NCI-H1694 treated with DMSO at 0.1 percent for 48 hours (cell line): ENCODE measurements around the gene SERPINB11.
"Not testable (repeated sequence)": the region's sequence is repeated elsewhere in the genome, so short reads cannot be mapped to it uniquely, and the experiment has no call there.

Experiments used
- DNase-seq: peaks from one replicate; lab custom pipeline; 2025; lab: John Stamatoyannopoulos, UW

Gene SERPINB11, protein sequence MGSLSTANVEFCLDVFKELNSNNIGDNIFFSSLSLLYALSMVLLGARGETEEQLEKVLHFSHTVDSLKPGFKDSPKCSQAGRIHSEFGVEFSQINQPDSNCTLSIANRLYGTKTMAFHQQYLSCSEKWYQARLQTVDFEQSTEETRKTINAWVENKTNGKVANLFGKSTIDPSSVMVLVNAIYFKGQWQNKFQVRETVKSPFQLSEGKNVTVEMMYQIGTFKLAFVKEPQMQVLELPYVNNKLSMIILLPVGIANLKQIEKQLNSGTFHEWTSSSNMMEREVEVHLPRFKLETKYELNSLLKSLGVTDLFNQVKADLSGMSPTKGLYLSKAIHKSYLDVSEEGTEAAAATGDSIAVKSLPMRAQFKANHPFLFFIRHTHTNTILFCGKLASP

DNA sequence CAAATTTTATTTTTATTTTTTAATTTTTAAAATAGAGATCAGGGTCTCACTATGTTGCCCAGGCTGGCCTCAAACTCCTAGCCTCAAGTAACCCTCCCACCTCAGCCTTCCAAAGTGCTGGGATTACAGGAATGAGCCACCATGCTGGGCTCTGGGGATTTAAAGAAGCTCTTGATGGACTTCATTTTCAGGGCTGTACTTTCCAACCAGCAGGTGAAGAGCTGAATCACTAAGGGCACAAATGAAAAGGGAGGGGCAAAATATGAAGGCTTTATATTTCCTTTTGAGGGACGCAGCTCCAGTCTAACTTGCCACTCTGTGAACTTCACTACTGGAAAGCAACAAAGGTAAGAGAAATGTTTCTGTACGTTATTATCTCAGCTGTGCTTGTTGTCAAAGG lies at the start of gene SERPINB11:
Gene SERPINB11, plus strand, starts transcription at position 301 of the 400 bp plus-strand sequence. CDS start 7,234 bp downstream, outside the sequence.
- DNase-seq: no peak

DNA sequence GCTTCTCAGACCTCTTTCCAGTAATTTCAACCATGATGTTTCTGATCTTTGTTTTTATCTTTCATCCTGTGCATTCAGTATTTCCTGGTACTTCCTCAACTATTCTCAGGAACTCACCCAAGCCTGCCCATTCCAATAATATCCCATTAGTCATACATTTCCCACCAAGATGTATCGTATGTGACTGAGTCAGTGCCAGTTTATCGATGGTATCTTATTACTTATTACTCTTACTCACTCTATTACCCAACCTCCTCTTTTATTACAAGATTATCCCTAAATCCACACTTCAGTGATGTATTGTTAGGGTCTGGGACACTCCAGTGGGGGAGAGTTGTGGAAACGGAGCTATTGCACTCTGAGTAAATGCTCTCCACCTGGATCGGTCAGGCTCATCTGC lies 43.8 kb upstream of the SERPINB11 start:
- not testable (repeated sequence) for DNase-seq

DNA sequence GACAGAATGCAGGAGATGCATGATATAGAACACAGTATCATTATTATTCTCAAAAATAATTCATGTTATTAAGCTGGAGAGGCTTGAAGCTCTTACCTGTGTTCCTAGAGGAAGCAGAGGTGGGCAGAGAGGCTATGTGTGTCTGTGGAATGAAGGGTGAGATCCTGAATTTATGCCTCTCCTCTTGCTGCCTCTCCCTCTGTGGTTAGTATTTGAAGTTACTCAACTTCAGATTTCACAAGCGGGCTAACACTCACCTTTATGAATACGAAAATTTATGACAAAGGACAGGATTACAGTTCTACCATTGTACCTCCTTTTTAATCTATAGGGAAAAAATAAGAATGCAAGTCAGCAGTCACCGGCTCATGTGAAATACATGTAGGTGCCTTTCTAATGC lies 41.0 kb upstream of the SERPINB11 start, which contains the start of gene SERPINB3:
Gene SERPINB3, minus strand, starts transcription at position 144 of the 400 bp plus-strand sequence. CDS start 677 bp downstream, outside the sequence.
- not testable (repeated sequence) for DNase-seq

DNA sequence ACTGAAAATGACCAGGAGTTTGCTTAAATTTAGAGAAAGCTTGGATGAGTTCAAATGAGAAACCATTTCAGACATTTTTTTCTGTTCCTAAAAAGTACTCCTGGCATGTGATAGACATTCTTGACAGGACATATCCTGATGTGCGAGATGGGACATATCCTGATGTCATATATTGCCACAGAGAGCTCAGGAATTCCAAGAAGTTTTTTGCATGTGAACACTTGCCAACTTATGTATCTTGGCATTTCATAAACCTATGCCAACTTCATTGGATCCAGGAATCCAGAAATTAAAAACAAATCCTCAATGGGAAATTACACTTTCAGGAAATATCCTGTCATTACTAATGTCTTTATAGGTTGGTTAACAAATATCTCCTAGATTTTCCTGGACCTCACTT lies 38.2 kb upstream of the SERPINB11 start:
- no peak for DNase-seq

DNA sequence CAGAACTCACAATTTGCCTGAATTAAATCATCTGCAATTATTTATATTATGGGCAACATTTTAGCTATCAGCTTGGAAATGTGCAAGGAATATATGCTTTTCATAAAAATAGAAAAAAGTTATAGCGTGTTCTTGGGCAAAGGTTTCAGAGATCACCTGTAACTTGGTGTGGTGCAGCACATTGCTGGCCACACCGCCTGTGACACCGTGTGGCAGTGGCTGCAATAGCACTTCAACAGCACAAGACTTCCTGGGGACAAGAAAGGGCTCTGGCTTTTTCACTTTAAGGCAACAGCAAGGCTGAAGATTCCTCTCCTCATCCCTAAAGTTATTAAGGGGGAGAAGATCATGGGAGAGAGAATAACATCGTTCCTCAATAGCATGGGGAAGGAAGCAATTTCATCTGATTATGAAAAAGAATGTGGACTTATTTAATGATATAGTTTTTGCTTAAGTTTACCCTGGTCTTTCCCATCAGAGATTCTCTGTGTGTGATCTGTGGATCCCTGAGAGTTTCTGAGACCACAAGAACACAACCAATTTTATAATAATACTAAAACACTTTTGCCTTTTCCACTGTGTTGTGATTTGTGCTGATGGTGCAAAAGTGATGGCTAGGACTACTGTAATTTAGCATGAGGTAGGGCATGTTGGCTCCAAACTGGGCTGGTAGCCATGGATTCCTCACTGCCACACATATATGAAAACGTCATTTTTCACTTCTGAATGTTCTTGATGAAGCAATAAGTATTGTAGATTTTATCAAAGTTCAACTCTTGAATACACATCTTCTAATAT lies 26.0 kb upstream of the SERPINB11 start:
- DNase-seq: no peak

DNA sequence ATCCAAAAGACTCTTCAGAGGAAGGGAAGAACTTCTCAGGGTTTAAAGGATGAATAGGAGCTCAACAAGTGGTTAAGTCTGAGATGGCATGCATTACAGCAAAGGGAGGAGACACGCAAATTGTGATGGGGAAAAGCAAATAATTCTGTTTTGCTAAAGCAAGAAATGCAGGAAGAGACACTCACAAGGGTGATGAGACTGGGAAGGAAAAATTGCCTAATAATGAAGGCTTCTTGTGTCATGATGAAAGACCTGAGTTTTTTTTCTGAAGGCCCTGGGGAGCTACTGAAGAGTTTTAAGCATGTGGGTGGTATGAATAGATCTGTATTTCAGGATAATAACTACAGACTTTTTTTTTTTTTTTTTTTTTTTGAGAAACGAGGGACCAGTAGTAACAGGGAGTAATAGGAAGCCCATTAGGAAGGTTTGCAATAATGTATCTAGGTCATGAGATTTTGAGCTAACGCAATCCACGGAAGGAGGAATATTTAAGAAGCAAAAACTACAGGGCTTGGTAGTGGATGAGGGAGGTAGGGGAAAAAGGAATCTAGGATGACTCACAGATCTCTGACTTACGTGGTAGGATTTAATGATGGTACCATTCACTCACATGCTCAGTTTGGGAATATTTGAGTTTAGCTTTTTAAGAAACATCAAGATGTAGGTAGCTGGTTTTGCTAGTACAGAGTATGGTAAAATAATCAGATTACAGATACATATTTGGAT lies 25.1 kb upstream of the SERPINB11 start:
- no peak for DNase-seq

DNA sequence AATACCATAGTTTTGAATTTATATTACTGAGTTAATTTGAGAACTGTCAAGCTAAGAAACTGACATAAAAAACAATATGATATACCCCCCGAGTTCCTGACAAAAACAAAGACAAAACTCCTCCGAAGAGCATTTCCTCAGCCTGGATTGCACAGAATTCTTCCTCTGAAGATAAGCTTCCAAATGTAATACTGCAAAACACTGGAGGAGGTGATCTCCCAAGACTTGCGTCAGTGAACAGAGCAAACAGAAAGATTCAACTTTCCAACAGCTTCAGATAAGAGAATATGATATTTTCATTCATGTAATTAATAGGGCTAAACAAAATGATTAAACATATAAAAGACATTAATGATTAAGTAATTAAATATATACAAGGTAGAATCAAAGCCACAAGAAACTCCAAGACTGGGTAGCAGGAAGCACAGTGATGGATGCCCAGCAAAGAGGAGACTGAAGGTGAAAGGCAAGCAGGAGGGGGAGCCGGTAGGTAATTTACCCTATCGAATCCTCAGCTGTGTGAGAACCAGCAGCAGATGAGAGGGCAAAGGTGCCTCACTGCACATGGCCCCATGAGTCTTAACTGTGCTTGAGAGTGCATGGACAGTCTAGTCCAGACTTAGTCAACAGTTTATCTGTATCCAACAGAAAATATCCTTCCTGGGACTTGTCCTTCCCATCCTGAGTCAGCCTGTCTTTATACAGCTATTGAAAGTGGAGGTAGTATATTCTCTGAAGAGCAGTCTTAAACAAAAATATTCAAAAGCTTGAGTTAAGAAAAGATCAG lies 22.7 kb upstream of the SERPINB11 start:
- no peak for DNase-seq

DNA sequence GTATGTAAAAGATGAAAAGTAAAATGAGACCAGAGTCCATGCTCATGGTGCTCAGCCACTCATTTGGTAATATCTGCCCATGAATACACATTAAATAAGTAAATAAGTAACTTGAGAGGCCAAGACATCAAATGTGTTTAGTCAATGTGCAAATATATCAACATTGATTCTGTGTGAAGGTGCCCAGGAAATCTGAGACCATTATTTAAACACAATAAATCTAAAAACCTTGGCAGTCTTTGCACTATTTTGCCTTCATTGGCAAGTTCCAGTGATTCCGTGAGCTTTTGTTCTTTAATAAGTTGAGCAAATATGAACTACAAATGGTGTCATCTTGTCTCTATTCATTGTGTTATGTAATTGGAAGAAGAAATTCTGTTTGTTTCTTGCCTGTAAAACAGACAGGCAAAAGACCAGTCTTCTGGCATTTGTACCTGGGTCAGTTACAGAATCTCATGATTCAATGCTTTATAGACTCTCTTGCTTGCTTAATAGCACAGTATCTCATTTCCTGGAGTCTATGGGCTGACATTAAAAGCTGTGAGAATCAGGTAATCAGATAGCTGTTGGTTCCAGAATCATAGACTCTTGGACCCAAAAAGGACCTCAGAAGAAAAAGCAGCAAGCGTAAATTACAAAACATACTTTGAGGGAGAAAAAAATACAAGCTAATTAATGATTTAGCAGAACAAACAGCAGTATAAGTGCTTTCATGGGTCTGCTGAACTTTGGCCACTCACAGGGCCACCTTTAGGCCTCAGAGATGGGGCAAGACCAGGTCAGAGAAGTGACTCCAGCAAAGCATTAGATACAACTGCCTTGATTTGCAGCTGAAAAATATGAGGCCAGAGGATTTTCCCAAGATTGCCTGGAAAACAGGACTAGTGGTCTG lies 21.1 kb upstream of the SERPINB11 start:
- DNase-seq: no peak

DNA sequence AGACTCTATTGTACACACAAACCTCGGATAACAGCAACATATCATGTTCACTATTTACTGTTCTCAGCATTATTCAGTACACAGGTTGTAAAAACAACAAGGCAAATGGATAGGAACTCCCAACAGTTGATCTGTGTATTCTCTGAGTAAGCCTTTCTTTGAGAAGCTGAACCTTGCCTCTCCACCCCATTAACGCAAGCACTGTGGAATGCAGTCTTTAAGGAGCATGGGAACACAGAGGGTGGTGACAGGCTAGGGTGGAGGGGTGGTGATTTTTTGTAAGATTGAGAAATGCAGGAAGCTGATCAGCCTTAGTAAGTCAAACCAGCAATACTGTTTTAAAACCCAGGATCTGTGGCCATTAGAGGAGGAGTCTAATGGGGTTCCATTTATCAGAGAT lies 19.6 kb upstream of the SERPINB11 start:
- DNase-seq: no peak

DNA sequence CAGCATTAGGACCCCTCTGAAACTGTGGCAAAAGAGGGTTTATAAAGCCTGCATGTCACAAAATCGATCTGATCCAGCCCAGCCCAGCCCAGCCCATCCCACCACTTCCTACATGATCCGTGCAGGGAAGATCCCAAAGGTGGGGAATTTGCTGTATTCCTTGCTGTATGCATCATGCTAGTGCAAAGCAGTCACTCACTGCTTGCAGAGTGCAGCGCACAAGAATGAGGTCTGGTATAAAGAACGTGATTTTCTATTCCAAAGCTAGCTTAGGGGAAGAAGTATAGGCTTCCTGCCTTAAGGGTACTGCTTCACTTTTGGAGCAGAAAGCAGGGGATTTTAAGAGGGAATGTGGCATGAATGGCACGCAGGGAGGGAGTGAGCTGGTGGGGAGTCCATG lies 18.9 kb upstream of the SERPINB11 start:
- no peak for DNase-seq

DNA sequence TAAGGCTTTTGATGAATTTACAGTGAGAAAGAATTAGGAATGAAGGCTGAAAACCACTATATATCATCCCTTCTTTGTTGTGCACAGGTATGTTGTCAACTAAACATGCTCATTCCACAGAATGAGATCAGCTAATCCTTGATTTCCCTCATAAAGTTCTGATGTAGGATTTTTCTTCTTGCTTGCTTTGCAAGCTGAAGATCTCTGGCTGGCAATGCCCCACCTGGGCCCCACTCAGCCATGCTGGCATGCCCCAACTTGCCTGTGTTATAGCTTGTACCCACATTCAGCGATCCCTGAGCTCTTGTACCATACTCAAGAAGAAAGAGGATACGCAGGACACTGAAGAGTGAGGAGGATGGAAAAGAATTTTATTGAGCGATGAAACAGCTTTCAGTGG lies 18.0 kb upstream of the SERPINB11 start:
- no peak for DNase-seq

DNA sequence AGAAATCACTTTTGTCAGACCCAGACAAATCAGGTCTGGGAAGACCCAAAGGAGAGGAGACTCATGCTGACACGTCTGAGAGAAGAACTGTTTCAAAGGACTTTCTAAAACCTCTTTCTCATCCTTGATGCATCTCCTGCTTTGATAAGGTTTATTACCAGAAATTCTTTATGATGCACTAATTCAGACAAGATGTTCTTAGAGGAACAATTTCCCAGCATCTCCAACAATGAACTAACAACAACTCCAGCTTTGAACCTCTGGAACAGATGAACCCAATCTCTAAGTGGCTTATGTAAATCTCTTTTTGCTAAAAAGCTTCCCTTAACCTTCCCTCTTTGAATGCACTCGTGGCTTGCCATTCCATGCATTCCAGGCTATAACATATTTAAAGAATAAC lies 15.9 kb upstream of the SERPINB11 start:
- DNase-seq: no peak

DNA sequence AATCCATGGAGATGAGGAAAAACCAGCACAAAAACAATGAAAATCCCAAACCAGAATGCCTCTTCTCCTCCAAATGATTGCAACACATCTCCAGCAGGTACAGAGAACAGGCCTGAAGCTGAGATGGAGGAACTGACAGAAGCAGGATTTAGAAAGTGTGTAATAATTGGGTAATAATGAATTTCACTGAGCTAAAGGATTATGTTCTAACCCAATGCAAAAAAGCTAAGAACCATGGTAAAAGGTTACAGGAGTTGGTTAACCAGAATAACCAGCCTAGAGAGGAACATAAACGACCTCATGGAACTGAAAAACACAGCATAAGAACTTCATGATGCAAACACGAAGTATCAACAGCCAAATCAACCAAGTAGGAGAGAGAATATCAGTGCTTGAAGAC lies 13.7 kb upstream of the SERPINB11 start:
- no peak for DNase-seq

DNA sequence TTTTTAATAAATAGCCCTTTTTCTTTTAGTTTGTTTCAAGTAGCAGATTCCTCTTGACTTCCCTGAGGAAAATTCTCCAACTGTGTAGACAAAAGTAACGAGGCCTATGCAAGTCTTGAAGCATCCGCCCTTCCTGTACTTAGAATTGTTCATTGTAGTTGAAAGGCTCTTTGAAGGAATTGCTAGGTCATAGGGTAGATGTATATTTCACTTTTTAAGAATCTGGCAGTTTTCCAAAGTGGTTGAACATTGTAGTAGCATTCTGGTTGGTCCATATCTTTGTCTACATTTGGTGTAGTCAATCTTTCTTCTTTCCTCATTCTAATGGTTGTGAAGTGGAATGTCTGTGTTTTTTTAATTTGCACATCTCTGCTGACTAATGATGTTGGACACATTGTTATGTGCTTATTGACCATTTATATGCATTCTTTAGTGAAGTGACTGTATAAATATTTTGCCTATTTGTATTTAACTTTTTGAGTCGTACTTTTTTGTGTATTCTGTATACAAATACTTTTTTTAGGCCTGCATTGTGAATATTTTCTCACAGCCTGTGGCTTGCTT lies 5.6 kb upstream of the SERPINB11 start:
- no peak for DNase-seq

DNA sequence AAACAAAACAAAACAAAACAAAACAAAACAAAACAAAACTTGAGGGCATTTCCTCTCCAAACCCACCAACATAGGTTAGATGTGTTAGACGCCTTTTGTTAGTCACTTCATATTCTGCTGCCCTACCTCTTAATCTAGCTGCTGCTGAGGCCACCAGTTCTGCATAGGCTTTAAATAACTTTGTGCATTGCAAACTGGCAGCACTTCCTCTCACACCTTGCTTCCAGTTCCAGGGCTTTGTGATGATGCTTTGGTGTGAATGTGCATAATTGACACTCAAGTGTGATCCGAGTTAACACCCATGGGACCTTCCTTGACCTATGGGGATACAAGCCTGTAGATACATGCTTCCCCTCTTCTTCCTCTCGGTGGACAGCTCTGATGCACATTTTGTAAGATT lies 2.3 kb upstream of the SERPINB11 start:
- no peak for DNase-seq

DNA sequence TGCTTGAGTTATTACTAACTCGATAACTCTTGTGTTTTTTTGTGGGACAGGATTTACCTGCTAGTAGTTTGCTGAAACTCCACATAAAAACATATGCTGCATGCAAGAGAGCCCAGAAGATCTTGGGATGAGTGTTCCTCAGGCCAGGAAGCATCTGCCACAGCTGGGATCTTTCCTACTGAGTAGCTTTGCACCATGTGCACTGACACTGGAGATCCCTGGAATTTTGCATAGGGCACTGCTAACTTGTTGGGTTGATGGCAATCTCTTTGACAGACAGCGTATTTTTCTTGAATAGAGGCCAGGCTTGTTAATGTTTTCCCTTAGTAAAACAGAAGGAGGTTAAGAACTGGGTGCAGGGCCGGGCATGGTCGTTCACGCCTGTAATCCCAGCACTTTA lies 808 bp upstream of the SERPINB11 start:
- no peak for DNase-seq

DNA sequence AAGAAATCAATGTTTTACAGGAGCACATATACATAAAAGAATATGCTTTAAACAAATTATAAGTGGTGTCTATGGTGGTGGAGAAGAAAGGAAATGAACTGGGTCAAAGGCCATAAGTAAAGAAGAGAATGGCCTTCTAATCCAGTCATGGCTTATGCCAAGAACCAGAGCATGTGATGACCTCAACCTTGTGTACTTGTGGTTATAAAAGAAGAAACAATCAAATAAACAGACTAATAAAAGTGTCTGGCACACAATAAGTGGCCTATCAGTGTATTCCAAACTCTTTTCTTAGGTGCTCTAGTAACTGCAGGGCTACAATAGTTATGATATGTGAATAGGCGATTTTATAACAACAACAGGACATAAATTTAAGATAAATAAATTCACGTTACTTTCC lies 2.6 kb downstream of the SERPINB11 start:
- no peak for DNase-seq

DNA sequence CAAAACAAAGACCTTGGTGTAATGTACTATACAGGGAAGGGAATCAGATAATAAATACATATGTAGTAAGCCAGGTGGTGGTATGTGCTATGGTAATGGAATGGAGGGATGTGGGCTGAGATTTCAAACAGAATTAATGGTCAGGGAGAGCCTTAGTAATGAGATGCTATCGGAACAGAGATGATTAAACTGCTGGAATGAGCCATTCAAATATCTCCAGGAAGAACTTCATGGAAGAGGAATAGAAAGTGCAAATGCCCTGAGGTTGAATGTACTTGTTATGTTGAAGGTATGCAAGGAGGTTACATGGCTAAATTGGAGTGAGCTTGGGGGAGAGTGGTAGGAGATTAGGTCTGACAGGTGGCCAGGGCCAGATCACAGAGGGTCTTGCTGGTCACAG lies 5.1 kb downstream of the SERPINB11 start:
- no peak for DNase-seq

DNA sequence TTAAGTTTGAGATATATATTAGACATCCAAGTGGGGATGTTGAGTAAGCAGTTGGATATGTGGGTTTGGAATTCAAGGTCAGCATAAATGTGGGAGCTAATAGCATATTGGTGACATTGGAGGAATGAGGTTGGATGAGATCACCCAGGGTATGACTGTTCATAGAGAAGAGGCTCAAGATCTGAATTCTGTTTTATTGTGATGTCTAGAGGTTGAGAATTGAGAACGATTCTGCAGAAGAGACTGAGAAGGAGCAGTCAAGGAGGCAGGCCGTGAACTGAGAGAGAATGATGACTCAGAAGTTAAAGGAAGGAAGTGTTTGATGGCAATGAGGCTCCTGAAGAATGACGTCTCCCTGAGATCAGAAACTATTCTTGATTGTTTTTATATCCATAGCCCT lies 5.9 kb downstream of the SERPINB11 start:
- DNase-seq: no peak
